Suprapubic skin (tissue), 4 donors: ENCODE measurements around the gene DPYSL4. TPM values are rescaled to one million over a fixed set of nuclear protein-coding genes. Genes with fewer than 3 reads are reported as not detected.

Source experiments
- DNase-seq, 2 donors: peaks; one replicate each; pipeline ENCODE4 v3.0.0-alpha.2; 2019; ENCODE audit warnings: low spot score in 2 of 2
- H3K27ac ChIP-seq: fragments of 200-600 bp; sonication (generic); one replicate; pipeline ENCODE4 v1.5.1; 2019
- H3K27me3 ChIP-seq: fragments of 200-600 bp; sonication (generic); one replicate; pipeline ENCODE4 v1.5.1; 2019
- H3K36me3 ChIP-seq: fragments of 200-600 bp; sonication (generic); one replicate; pipeline ENCODE4 v1.5.1; 2019
- H3K4me1 ChIP-seq: fragments of 200-600 bp; sonication (generic); one replicate; pipeline ENCODE4 v1.5.1; 2019
- H3K4me3 ChIP-seq: fragments of 200-600 bp; sonication (generic); one replicate; pipeline ENCODE4 v1.5.1; 2019; ENCODE audit warnings: mild to moderate bottlenecking
- H3K9me3 ChIP-seq: fragments of 200-600 bp; sonication (generic); one replicate; pipeline ENCODE4 v1.5.1; 2019
- EP300 ChIP-seq: sonication (generic); formaldehyde crosslinking; IDR thresholded peaks from one replicate; pipeline ENCODE4 v1.6.1; 2017; ENCODE audit warnings: antibody characterized with exemption
- POLR2A ChIP-seq, 2 donors: fragments of 450-650 bp; IDR thresholded peaks; one replicate each; pipeline ENCODE4 v1.6.1; 2017; ENCODE audit warnings: antibody characterized with exemption in 2 of 2, mild to moderate bottlenecking in 2 of 2, moderate library complexity in 2 of 2
- POLR2AphosphoS5 ChIP-seq, 3 donors: sonication (generic); formaldehyde crosslinking; IDR thresholded peaks; one replicate each; pipeline ENCODE4 v1.6.1; 2017; ENCODE audit warnings: antibody characterized with exemption in 3 of 3
- WGBS: methylation state at CpG from one replicate; pipeline ENCODE4 v1.1.5; 2018; 5-methylcytosine and 5-hydroxymethylcytosine counted together
- total RNA-seq, 4 donors: library from RNA; depleted of rRNA; stranded (reverse); fragments of >200 nt; gene quantifications; one replicate each; pipeline ENCODE4 v1.1.0, GENCODE V29; 2016
- TF ChIP-seq, protein P1 (sequence below), 2 donors: fragments of 200-600 bp in 1 of 2; fragments of 450-650 bp in 1 of 2; sonication (generic) in 1 of 2; IDR thresholded peaks; one replicate each; pipeline ENCODE4 v1.5.1; 2016 to 2019; ENCODE audit warnings: antibody characterized with exemption in 2 of 2, mild to moderate bottlenecking in 1 of 2, moderate library complexity in 1 of 2

Gene DPYSL4
- total RNA-seq, 4 donors from 2014 or later: 0.38 to 1.7 (median 0.91) TPM; not detected in 1

DNA sequence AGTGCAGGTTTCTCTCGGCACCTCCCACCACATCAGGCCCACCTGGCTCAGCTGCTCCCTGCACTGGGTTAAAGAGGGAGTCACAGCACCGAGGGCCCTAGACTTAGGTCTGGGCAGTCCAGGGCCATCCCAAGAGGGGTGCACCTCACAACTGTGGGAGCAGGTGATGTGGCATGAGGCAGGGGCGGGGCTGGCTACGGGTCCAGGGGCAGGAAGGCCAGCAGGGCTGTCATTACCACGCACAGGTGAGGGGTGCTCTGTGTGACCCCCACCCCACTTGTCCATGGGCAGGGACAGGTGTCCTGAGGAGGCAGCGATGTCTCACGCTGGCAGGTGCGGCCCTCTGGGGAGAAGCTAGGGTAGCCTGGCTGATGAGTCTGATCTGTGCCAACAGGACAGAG, 40.5 kb upstream of the DPYSL4 start:
- TF ChIP-seq, protein P1, sequence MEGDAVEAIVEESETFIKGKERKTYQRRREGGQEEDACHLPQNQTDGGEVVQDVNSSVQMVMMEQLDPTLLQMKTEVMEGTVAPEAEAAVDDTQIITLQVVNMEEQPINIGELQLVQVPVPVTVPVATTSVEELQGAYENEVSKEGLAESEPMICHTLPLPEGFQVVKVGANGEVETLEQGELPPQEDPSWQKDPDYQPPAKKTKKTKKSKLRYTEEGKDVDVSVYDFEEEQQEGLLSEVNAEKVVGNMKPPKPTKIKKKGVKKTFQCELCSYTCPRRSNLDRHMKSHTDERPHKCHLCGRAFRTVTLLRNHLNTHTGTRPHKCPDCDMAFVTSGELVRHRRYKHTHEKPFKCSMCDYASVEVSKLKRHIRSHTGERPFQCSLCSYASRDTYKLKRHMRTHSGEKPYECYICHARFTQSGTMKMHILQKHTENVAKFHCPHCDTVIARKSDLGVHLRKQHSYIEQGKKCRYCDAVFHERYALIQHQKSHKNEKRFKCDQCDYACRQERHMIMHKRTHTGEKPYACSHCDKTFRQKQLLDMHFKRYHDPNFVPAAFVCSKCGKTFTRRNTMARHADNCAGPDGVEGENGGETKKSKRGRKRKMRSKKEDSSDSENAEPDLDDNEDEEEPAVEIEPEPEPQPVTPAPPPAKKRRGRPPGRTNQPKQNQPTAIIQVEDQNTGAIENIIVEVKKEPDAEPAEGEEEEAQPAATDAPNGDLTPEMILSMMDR (IDR thresholded peaks at IDR 0.05): no peak
- TF ChIP-seq EP300 (no peak), POLR2A (IDR thresholded peaks at IDR 0.05) (no peak), POLR2AphosphoS5 (IDR thresholded peaks at IDR 0.05) (no peak)
- no peaks in the 10 kb centered on the region for H3K36me3 ChIP-seq
- peaks cover 3% of the 10 kb centered on the region for H3K4me1 ChIP-seq
- H3K4me3 ChIP-seq: no peak overlapping the region
- no CpG with 5 or more reads among the region's 8 CpGs for WGBS
- no peak for DNase-seq
- no peak overlapping the region for H3K27ac ChIP-seq
- no peaks in the 10 kb centered on the region for H3K9me3 ChIP-seq
- peaks cover 7% of the 10 kb centered on the region for H3K27me3 ChIP-seq

DNA sequence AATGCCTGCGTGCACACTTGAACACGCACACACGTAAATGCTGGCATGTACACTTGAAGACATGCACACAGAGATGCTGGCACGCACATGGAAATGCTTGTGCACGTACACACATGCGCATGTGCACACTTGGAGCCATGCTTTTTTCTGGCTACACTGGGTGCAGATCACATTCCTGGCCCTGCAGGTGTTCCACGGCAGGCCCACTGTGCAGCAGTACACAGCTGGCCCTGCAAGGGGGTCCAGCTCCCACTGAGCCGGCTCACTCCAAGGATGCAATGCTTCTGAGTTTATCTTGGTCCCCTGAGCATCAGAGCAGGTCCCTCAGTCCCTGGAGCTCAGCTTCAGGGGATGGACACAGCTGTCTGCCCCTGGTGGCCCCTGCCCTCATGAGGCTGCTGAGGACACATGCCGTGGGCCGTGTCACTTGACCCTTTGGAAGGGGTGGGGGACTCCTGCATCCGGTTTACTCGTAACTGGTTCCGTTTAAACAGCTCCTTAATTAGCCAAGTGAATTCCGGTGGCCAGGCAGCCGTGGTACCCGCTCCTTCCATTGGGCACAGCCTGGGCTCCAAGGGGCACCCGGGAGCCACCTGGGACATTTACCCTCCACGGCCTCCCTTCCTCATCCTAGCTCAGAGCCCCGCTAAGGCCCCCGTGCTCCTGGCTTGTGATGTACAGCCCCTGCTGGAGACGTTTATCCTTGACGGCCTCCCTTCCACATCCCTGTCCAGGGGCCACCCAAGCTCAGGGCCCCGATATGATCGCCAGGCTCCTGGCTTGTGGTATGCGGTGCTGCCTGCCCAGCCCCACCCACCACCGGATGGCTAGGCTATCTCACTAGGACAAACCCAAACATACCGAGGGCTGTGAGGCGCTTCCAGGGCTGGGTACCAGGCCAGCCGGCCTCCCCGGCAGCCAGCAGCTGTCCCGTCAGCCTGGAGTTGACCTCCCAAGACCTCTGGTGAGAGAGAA, 39.5 kb upstream of the DPYSL4 start:
- H3K9me3 ChIP-seq: no peaks in the 10 kb centered on the region
- TF ChIP-seq EP300 (no peak), POLR2AphosphoS5 (IDR thresholded peaks at IDR 0.05) (no peak), POLR2A (IDR thresholded peaks at IDR 0.05) (no peak)
- TF ChIP-seq, protein P1 (IDR thresholded peaks at IDR 0.05): no peak
- WGBS: 83% methylated on average over 21 of the region's 31 CpGs
- no peak overlapping the region for H3K27ac ChIP-seq
- H3K36me3 ChIP-seq: no peaks in the 10 kb centered on the region
- peaks cover 2% of the 10 kb centered on the region for H3K4me1 ChIP-seq
- H3K27me3 ChIP-seq: no peaks in the 10 kb centered on the region
- H3K4me3 ChIP-seq: no peak overlapping the region
- DNase-seq: no peak

DNA sequence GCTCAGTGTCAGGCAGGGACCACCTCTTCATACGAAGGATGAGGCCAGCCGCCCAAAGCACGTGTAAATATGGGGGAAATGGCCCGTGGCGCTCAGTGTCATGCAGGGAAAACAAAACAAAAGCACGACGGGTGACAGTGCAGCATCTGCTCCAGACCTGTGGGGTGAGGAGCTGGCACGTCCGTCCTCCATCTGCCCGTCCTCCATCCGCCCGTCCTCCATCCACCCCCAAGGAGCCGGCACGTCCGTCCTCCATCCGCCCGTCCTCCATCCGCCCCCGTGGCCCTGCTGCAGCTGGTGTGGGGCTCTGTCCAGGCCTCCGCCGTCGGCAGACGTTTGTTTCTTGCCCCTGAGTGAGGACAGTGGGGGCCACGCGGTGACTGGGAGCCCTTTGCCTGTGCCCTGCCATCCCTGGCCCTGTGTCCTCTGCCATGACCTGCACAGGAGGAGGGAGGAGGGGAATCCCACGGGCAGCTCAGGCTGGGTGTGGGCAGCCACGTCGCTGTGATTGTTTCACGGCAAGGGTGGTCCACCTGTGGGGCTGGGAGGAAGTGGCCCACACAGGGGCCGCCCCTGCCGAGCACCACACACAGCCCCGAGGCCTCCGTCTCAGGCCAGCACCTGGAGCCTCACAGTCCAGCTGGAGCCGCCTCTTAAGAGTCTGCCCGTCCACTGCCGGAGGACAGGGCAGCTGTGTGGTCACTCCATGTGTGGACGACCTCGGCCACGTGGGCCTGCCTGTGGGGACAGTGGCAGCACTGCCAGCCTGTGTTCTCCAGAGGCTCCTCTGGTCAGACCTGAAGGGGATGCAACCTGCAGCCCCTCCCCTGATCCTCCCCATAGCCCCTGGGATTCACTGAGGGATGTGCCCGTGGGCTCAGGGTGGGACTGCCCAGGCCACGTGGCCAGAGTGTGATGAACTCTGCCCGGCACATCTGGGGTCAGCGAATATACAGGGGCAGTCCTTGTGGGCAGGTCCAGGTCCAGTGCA, 38.2 kb upstream of the DPYSL4 start:
- 84% methylated on average over 33 of the region's 43 CpGs for WGBS
- no peak overlapping the region for H3K27ac ChIP-seq
- TF ChIP-seq POLR2A (IDR thresholded peaks at IDR 0.05): no peak
- no peak for TF ChIP-seq POLR2AphosphoS5 (IDR thresholded peaks at IDR 0.05)
- TF ChIP-seq EP300: no peak
- TF ChIP-seq, protein P1 (IDR thresholded peaks at IDR 0.05): no peak
- H3K4me1 ChIP-seq: no peaks in the 10 kb centered on the region
- no peak overlapping the region for H3K4me3 ChIP-seq
- no peaks in the 10 kb centered on the region for H3K27me3 ChIP-seq
- no peaks in the 10 kb centered on the region for H3K36me3 ChIP-seq
- no peaks in the 10 kb centered on the region for H3K9me3 ChIP-seq
- DNase-seq: peak in 1 of 2 donors; percentile 39

DNA sequence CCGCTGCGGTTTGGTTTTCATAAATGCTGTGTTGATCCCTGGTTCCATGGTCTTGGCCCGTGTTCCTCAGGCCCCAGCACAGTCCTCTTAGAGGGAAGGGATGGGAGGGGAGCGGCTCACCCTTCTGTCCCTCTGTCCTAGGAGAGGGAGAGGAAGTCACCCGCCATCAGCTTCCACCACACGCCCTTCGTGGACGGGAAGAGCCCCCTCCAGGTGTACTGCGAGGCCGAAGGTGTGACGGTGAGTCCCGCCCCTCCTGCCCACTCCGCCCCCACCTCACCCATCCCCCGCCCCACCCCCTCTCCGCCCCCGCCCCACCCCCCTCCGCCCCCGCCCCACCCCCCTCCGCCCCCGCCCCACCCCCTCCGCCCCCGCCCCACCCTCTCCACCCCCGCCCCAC, 37.5 kb upstream of the DPYSL4 start:
- Histone ChIP-seq H3K36me3 (no peaks in the 10 kb centered on the region), H3K27me3 (no peaks in the 10 kb centered on the region), H3K4me1 (no peaks in the 10 kb centered on the region), H3K27ac (no peak overlapping the region), H3K4me3 (no peak overlapping the region), H3K9me3 (no peaks in the 10 kb centered on the region)
- peak in 1 of 2 donors; percentile 43 for DNase-seq
- TF ChIP-seq POLR2A (IDR thresholded peaks at IDR 0.05): no peak
- TF ChIP-seq EP300: no peak
- no peak for TF ChIP-seq POLR2AphosphoS5 (IDR thresholded peaks at IDR 0.05)
- TF ChIP-seq, protein P1 (IDR thresholded peaks at IDR 0.05): no peak
- WGBS: 79% methylated on average over 14 of the region's 23 CpGs
